ENCODE data around the gene SLC8A3.
A peak's percentile ranks its signal among the peaks of the same experiment; 100 is the strongest.
"Not testable (repeated sequence)": the region's sequence is repeated elsewhere in the genome, so short reads cannot be mapped to it uniquely, and the experiment has no call there.

SLC8A3 gene

DNA sequence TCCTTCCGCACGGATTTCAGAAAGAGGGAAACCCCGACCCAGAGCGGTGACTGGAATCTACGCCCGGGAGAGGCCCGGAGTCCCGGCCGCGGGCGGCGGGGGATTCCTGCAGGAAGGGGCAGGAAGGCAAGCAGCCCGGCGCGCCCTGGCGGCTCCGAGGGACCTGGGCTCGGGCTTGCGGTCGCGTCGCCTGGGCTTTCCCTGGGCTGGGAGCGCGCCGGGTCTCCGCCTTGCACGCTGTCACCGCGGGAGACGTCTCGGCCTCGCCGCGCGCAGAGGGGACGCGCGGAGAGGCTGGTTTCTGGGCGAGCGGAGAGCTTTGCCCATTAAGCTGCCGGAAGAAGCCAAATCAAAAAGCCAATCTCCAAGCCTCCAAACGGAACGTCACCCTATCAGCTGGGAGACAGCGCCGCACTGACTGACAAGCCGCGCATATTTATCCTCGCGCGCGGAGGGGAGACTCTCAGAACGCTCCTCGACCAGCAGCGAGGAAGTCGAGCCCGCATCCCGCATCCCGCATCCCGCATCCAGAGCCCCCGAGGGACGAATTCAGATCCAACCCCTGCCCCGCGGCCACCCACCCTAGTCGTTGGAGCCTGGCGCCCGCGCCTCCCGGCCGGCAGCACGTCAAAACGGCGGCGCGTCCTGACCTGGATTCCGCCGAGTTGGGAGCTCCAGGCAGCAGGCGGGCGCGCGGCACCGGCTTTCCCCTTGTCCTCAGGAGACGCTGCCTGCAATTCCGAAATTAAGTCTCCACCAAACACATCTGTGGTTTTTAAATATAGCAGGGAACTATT is at the start of gene SLC8A3:
Gene SLC8A3, minus strand, starts transcription at position 293 of the 797 bp plus-strand sequence. CDS start 20,529 bp downstream, outside the sequence.
- DNase-seq (ENCODE audit: low spot score), result peak; percentile 56

DNA sequence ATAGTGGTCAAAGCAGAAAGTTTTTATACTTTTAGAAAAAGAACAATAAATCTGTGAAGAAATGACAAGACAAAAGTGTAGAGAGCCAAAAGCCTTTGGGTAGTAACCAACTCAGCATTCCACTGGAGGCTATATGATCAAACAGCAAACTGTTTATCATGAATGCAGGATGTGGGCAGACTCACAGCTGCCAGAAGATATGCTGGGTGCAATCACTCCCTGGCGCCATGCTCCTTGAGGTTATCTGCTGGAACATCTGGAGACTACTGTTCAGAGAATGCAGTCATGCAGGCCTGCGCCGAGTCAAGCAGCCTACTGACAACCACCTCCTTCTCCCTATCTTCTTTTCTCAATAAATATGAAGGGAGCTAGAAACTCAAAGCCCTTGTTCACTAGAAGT is 49.0 kb upstream of the SLC8A3 start:
- no peak for DNase-seq (ENCODE audit: low spot score)

DNA sequence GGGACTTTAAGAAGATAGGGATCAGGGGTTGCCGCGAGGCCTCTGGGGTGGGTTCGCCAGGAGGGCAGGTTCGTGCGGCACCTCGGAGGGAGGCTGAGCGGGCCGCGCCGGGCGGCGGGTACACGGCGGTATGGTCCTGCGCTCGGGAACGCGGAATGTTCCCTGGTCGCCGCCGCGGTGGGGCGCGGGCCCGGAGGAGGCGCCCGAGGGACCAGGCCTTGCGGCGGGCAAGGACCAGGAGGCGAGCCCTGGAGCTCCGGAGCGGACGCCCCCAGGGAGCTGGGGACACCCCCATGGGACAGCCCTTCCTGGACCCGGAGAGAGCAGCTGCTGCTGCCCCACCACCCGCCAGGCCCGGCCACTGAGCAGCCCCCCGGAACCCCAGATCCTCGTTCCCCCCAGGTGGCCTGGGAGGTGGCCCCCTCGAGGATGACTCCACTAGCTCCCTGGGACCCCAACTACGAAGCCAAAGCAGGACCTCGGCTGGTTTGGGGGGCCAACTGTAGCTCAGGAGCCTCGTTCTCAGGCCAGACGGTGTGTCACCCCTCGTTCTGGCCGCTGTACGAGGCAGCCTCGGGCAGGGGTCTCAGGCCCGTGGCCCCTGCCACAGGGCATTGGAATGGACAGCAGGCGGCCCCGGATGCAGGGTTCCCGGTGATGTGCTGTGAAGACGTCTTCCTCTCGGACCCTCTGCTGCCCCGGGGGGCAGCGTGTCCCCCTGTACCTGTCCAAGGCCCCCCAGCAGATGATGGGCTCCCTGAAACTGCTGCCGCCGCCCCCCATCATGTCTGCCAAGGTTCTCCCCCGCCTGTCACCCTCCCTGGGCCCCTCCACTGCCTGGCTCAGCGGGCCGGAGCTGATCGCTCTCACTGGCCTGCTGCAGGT is 45.6 kb upstream of the SLC8A3 start:
- no peak for DNase-seq (ENCODE audit: low spot score)

DNA sequence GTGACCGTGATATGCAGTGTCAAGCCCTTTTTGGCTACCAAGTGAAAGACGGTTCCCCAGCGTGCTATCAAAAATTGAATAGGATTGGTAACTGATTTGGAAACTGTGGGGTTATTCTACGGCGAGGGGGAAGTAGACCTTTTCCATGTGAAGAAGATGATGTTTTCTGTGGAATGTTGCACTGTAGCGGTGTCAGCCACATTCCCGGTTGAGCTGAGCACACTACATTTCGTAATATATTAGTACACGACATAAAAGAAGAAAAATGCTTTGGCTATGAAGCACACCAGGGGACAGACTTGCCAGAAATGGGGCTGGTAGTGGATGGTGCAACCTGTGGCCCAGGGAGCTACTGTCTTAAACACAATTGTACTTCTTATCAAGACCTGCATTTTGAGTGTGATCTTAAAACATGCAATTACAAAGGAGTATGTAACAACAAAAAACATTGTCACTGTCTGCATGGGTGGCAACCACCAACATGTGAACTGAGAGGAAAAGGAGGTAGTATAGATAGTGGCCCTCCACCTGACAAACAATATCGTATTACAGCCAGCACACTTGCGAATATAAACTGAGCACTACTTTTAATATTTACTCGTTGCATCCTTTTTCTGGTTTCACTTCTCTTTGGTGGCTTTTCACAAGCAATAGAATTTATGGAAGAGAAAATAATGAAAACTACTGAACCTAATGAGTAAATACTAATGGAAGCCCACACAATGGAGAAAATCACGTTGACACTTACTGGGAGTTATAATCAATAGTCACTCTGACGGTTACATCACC is 43.2 kb upstream of the SLC8A3 start:
- not testable (repeated sequence) for DNase-seq (ENCODE audit: low spot score)

DNA sequence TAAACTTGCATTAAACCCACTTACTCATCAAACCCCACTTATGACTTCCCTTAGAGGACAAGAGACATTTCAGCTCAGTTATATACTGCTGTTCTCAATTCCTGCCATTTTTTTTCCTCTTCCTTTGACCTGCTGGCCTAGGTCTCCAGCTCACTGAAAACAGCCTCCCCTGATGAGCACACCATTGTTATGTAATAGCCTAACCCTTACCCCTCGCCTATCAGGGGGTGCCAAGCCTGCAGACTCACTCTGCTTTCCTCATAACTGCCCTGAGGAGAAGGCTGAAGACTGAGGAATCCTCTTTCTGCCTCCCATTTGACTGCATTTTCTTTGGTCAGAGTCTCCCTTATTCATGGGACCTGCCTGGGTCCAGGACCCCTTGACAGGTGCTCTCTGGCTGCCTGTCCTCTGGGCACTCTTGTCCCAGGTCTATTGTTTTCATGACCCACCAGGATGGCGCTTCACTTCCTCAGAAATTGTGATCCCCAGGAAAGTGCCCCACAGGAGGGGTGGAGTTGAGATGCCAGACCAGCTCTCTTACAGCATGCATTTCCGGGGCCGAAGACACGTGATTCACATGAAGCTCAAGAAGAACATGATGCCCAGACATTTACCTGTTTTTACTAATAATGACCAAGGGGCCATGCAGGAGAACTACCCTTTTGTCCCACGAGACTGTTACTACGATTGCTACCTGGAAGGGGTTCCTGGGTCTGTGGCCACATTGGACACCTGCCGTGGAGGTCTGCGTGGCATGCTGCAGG is 41.3 kb upstream of the SLC8A3 start:
- DNase-seq (ENCODE audit: low spot score), result not testable (repeated sequence)

GRCh38 chr14:70213721-70214282 is 25.1 kb upstream of the SLC8A3 start:
- no peak for DNase-seq (ENCODE audit: low spot score)

DNA sequence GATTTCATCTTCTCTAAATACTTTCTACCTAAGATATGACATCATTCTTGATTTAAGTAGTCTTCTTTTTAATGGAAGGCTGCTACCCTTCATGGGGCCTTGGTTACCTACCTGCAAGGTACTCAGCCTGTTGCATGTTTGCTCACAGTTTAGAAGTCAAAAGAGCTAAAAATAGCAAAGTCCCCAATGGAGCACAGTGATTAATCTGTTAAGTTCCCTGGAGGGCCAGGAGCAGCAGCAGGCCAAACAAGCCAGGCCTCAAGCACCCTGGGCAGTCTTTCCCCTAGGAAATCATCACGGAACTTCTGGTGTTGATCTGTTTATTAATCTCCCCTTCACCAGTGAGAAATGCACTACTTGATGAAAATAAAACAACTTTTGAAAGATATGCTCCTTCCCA is 24.0 kb upstream of the SLC8A3 start:
- no peak for DNase-seq (ENCODE audit: low spot score)

- no peak for DNase-seq (ENCODE audit: low spot score)
Observed at GRCh38 chr14:70208380-70208779, 19.6 kb upstream of the SLC8A3 start.

GRCh38 chr14:70203686-70204085 is 14.9 kb upstream of the SLC8A3 start:
- no peak for DNase-seq (ENCODE audit: low spot score)

- DNase-seq (ENCODE audit: low spot score), result no peak
Observed at GRCh38 chr14:70201994-70202393, 13.2 kb upstream of the SLC8A3 start.

DNA sequence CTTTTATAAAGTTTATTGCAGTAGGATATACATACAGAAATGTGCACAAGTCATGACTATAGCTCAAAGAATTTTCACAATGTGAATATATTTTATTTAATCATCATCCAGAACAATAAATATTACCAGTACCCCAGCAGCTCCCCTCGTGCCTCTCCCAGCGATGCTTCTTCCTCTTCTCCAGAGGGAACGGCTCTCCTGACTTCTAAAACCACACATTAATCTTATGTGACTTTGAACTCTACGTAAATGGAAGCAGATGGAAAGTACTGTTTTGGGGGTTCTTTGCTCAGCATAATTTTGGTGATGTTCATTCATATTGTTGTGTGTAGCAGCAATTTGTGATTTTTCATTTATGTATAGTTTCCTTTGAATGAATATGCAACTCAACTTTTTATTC is 4.6 kb upstream of the SLC8A3 start:
- DNase-seq (ENCODE audit: low spot score), result no peak

GRCh38 chr14:70192915-70193314 is 4.2 kb upstream of the SLC8A3 start:
- no peak for DNase-seq (ENCODE audit: low spot score)

DNA sequence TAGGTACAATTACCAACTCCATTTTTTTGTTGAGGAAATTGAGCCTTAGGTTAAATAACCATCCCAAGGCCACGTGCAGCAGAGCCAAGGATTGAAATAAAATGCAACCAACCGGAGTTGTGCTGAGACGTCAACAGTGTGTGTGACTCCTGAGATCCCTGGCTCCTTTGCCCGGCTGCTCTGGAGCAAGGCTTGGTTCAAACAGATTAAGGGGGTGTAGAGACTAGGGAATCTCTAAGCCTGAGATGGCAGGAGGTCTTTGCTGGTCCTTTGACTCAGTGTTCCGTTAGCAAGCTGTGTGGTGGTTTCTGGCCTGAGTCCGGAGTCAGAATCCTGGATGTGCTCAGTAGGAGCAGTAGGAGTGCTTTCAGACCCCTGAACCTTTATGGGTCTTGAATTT is 1.4 kb upstream of the SLC8A3 start:
- no peak for DNase-seq (ENCODE audit: low spot score)

DNA sequence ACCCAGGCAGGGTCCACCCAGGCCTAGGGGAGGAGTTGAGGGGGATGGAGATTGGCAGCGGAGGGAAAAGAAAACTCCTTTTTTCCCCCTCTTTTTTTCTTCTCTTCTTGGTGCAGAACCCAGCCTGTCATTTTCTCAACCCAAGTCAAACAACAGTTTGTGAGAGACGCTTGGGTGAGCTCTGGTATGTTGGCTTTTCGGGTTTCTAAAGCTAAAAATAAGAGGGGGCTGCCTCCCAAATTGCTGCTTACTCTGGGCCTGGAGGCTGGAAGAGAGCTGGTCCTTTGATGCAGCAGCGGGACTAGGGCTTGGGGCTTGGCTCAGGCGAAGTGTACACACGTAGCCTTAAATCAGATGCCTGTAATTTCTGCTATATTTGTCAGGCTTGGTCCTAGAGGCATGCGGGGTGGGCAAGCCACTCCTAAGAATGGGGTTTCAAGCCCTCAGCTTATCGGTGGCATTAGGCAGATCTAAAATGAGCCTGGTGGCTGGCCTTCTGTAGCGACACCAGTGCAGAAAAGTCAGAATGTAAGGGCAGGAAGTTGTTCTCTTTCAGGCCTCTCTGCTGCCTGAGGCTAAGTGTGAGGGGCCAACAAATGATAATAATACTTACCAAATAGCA is 816 bp upstream of the SLC8A3 start:
- DNase-seq (ENCODE audit: low spot score), result no peak

DNA sequence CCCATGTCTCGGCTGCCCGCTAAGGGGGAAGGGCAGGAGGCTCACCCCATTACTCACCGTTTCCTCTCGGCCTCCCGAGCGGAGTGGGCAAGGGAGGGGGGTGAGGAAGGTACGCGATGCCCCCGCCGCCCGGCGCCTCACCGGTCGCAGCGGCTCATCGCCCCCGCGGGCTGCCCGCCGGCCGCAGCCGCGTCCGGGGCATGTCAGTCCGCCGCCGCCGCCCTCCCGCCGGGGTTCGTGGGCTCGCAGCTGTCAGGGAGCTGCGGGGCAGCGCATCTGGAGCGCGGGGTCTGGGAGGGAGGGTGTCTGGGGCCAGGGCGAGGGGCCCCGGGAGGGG is 461 bp downstream of the SLC8A3 start:
- no peak for DNase-seq (ENCODE audit: low spot score)

DNA sequence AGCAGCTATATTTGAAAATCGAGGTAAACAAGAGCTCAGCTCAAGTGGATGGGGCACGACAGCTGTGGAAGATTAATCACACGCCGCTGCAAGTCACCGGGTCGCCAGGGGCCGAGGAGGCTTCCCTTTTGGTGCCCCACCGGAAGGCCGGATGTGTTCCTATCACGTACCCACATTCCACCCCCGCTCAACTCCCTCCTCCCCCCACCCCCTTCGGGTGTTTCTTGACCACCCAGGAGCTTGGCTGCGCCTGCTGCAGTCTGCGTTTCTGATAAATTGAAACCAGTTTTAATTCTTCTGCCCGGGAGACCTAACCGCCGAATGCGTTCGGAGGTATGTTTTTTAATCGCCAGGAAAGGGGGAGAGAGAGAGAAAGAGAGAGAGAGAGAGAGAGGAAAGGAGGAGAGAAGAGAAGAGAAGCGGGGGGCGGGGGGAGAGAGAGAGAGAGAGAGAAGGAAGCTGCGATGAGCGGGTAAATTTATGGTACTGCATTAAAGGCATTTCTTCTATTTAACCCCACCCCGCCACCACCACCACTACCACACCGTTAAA is 1.8 kb downstream of the SLC8A3 start:
- no peak for DNase-seq (ENCODE audit: low spot score)

GRCh38 chr14:70183991-70184390 is 4.8 kb downstream of the SLC8A3 start:
- no peak for DNase-seq (ENCODE audit: low spot score)

DNA sequence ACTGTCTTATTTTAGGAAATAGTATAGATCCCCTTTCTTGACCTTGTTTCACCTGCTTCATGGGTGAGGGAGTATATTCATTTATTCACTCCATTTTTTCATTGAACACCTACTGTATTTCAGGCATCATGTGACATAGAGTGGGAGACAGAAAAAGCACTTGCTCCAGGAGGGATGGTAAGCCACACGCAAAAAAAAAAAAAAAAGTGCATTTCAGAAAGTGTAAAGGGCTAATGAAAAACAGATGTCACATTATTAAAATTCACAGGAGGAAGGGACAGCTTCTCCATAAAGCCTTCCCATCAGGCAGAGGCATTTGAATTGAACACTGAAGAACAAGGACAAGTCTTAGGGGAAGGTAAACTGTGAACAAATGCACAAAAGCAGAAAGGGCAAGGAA is 7.5 kb downstream of the SLC8A3 start:
- DNase-seq (ENCODE audit: low spot score), result no peak

DNA sequence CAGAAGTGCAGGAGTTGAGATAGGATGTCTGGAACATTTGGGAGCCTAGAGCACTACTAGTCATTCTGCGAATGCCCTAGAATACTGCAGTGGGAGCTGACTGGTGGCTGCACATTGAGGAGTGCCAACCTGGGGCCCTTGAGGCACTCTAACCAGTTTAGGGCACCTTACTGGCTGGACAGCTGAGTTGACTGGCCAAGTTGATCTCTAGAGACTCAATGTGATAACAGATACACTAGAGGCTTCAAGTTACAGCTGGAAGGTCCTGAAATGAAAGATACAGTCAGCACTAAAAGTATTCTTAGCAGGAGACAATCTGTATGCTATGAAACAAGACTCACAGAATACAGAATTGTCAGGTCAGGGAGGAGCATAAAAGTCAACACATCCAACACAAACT is 8.0 kb downstream of the SLC8A3 start:
- DNase-seq (ENCODE audit: low spot score), result no peak

DNA sequence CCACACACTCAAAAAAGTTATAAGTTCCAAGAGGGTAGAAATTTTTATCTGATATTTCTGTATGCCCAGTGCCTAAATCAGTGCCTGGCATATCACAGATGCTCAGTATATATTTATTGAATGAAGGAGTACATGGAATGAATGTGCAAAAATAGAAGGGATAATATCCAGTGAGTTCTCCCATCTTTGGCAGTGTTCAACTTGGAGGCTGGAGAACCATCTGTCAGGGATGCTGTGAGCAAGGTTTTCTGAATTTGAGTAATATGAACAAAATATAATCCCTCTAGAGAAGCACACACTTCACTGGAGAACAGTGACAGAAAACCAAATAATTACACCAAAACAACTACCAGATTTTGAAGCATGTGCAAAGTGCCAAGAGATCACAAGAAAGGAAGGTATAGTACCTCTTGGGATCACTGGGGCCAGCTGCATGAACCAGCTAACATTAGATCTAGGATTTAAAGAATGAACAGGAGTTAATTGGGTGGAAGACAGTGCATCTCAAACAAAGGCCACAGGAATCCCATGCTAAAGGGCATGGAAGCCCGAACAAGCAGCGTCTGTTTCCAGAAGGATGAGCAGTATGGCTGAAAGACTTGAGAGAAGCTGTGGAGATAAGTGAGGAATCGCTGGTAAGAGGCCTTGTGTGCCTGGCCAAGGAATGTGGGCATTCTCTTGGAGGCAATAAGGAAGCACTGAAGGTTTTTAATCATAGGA is 11.5 kb downstream of the SLC8A3 start:
- no peak for DNase-seq (ENCODE audit: low spot score)
